GM12891 (cell line): ENCODE data around the gene EVC2.

Experiments
- PAX5 ChIP-seq: IDR thresholded peaks from 2 replicates; pipeline ENCODE4 v1.6.1; 2011; ENCODE audit warnings: low read length, moderate library complexity, mild to moderate bottlenecking; ENCODE audit not compliant: insufficient read depth, severe bottlenecking
- POLR2A ChIP-seq: IDR thresholded peaks from 2 replicates; pipeline ENCODE4 v1.6.1; 2011; ENCODE audit warnings: low read depth, low read length, control low read depth
- POLR2AphosphoS5 ChIP-seq: IDR thresholded peaks from 2 replicates; pipeline ENCODE4 v1.6.1; 2011; ENCODE audit warnings: low read depth, low read length, control low read depth
- SPI1 ChIP-seq: IDR thresholded peaks from 2 replicates; pipeline ENCODE4 v1.6.1; 2011; ENCODE audit warnings: low read depth, low read length, control low read depth
- TAF1 ChIP-seq: IDR thresholded peaks from 2 replicates; pipeline ENCODE4 v1.6.1; 2011; ENCODE audit warnings: low read depth, low read length, control low read depth

GRCh38 chr4:5746250-5746649 is 37.9 kb upstream of the EVC2 start:
- TF ChIP-seq TAF1 (no peak), POLR2A (no peak), POLR2AphosphoS5 (no peak), SPI1 (no peak), PAX5 (no peak)
